Stimulated activated CD4-positive, alpha-beta T cell treated with anti-CD3 and anti-CD28 coated beads, TNF-alpha, amount 100 ng/mL, for 4 hours (primary cell): Measurements from ENCODE around the gene SLC9A9.
"Not testable (repeated sequence)": the region's sequence is repeated elsewhere in the genome, so short reads cannot be mapped to it uniquely, and the experiment has no call there.

Experiments
- DNase-seq, 3 experiments: peaks; one replicate each; pipeline ENCODE4 v3.0.0-alpha.2; 2020; ENCODE audit warnings: low read depth in 3 of 3

Gene SLC9A9

DNA sequence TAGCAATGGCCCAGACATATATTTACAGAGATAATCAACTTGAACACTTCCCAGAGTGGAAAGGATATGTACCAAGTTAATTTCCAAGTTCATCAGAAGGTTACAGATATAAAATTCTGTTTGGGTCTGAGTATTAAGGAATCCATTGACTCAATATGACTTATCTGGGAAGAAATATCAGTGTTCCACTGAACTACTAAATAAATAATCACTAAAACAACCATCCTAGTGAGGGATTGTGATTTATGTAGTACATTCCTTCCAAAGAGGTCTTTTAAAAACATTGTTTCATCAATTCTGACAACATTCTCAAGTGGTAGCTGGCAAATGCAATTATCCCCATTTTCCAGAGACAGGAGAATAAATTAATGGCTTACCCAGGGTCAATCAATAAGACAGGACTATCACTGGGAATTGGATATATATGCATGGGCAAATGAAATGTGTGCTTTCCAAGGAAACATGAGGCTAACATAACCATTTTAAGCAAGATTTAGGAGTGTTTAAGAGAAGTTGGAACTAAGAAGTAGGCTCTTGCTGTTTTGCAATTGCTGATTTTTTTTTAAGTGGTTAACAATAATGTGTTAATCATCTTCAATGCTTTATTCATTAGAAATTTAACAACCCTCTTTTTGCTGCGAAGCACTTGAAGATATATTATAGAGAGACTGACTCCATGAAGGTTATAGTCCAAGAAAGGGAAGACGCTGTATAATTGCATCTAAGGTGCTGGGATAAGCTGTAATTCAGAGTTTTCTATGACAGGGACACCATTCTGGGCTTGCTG lies 37.9 kb downstream of the SLC9A9 start:
- DNase-seq = no peak

DNA sequence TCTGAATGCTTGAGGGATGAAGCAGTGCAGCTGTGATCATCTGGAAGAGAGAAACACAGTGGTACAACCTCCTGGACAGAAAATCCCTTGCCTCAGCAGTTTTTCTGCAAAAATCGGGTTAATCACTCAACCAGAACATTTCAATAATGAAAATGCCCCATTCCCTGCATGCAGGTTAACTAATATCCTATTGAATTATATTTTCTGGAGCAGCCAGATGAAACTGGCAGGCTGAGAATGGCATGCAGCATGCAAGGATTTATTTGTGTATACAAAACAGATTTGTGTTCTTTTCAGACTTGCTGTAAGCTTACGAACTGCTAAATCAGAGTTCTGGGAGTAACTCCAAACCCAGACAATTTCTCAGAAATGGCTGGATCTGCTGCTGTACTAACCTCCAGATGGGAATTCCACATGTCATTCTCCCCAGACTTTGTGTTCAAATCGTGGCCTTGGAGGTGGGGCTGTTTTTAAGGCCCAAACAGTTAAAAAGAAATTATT lies 39.1 kb downstream of the SLC9A9 start:
- DNase-seq = no peak

DNA sequence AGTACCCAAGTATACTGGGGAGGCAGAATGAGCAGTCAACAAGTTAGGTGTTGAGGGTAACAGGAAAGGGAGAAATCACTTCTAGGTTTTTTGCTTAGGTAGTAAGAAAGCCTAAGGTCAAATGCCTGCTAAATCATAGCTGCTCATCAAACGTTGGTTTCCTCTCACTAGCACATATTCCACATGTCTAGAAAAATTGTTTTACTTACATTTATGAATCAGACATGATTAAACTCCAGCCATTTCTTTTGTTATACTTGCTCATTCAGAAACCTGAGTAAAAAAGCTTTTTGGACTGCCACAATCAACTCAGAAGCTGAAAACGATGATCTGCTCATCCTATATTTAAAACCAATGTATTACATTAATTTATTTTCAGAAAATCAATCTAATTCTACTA lies 40.2 kb downstream of the SLC9A9 start:
- DNase-seq = no peak

DNA sequence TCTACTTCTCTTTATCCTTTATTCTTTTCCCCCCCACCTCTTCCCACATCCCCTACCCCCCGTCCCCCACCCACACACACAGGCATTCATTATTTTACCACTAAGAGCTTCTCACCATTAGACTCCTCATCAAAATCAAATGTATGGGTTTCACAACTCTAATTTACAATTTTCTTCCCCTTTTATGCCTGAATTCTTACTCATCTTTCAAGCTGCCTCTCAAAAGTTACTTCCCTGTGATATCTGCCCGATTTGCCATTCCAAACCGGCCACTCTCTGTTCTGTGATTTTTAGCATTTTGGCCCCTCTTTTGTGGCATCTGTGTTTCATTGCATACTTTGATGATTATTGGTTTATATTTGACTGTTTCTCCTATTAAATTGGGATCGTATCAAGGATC lies 42.2 kb downstream of the SLC9A9 start:
- DNase-seq = no peak

DNA sequence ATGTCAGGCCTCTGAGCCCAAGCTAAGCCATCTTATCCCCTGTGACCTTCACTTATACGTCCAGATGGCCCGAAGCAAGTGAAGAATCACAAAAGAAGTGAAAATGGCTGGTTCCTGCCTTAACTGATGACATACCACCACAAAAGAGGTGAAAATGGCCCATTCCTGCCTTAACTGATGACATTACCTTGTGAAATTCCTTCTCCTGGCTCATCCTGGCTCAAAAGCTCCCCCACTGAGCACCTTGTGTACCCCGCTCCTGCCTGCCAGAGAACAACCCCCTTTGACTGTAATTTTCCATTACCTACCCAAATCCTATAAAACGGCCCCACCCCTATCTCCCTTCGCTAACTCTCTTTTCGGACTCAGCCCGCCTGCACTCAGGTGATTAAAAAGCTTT lies 42.8 kb downstream of the SLC9A9 start:
- not testable (repeated sequence) for DNase-seq

DNA sequence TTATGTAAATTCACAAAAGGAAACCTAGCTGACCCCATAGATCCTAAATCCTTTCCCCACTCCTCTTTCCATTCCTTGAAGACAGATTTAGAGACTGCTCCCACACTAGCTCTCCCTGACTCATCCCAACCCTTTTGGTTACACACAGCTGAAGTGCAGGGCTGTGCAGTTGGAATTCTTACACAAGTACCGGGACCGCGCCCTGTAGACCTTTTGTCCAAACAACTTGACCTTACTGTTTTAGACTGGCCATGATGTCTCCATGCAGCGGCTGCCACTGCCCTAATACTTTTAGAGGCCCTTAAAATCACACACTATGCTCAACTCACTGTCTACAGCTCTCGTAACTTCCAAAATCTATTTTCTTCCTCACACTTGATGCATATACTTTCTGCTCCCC lies 47.2 kb downstream of the SLC9A9 start:
- DNase-seq = not testable (repeated sequence)

DNA sequence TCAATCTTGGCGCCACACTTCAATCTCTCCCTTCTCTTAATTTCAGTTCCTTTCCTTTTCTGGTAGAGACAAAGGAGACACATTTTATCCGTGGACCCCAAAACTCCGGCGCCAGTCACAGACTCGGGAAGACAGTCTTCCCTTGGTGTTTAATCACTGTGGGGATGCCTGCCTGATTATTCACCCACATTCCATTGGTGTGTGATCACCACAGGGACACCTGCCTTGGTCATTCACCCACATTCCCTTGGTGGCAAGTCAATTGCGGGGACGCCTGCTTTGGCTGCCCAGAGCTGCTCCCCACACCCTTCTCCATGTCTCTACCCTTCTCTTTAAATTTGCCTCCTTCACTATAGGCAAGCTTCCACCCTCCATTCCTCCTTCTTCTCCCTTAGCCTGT lies 50.1 kb downstream of the SLC9A9 start:
- DNase-seq = not testable (repeated sequence)

DNA sequence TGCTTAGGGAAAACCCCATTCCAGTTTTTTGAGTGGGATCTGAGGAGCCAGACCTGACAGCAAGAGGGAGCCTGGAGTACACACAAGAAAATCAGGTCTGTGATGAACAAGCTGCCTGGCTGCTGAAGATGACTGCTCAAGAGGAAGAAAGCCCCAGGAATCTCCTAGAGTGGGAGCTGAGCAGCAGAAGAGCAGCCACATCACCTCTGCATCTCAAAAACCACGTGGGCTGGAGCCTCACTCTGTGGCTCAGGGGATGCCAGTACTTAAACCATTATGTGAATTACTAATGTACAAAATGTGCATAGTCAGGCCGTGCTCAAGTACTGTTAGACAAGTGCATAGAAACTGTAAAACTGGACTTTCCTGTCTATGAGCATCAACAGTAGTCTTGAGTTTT lies 52.4 kb downstream of the SLC9A9 start:
- no peak for DNase-seq

DNA sequence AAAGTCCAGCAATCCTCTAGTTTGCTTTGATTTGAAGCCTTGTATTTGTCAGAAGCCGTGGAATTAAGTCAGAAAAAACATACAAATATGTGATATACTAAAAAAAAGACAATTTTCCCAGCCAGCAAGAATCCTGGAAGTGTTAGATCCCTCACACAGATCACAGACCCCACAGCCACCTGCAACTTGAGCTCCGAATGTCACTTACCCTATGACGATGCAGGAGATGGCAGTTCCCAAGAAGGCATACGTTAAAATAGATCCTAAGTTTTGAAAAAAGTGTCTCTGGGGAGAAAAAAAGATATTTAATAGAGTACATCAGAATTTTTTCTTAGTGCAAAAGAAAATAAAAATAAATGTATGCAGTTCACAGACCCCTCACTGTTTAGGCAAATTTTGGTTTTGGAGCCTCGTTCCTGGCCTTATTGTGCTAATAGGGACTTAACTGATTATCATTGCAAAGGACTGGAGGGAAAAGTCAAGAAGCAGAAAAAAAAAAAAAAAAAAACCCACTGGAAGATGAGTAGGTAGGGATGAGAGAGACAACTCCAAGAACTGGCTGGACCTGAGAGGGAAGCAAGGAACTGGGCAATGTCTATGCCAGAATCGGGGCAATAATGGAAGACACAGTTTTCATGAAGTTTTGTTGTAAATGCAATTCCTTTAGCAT lies 53.3 kb downstream of the SLC9A9 start:
- no peak for DNase-seq

DNA sequence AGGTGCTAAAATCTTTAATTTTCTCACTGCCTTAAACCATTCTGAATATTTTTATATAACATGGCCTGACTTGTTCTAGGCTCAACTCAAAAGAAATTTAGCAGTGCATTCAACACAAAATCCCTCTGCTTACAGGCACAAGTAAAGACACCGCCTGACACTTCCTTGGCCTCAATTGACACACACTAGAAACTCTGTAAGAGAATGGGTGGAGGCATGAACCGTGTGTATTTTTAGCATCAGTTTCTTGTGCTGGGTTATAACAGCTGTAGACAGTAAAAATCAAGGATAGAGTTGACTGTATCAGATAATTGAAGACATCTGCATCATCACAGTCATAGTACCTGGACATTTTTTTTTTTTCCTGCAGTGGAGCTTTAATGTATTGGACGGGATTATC lies 54.3 kb downstream of the SLC9A9 start:
- no peak for DNase-seq

DNA sequence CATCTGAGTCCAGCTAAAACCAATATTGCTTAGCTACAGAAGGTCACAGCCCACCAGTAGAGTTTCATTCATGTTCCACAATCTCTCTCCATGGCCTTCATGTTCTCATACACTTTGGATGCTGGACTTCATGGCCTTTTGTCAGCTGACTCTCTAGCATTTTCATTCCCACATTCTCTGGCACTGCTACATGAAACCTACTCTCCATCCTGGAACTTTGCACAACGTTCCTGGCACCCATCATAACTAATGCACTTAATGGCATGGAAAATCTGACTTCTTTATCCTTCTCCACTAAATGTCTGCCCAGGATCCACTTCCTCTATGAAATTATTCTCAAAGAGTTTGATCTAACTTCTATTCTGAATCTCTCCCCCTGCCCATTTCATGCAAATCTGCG lies 56.9 kb downstream of the SLC9A9 start:
- DNase-seq = no peak

DNA sequence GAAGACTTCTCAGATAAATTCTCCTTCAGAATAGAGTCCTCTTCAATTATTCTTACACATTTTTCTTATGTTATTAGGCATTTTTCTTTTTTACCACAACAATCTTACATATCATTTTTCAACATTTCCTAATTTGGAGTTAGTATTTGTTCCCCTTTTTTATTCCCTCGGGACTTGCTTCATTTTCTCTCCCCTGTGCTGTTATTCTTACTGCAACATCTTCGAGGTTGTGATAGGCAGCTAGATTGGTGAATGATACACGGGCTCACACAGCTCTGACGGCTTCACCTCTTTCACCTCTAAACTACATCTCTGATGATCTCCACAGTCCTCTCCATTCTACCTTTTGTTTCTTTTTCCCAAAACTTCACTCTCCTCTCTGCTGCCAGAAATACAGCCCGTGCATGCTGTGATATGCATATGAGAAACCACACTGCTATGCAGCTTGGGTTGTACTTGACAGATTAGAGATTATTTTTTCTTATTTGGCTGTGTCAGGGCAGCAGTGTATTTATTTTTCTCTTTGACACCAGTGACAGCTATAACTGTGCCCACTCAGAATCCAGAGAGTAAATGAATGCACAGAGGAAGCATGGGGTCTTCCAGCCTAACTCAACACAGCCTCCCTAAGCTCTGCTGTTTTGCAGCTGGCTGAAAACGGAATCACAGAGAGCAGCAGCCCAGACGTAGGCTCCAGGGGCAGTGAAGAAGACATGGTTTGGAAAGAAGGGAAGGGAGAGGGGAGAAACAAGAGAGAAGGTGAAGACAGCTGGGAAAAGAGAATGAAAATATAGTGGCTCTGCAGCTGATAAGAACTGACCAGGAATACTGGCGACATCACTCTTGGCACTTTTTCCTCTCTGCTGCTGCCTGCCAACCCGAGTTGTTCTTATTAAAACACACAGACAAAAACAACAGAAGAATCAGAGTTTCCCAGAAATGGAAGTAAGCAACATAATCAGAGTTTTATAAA lies 61.8 kb downstream of the SLC9A9 start:
- no peak for DNase-seq

DNA sequence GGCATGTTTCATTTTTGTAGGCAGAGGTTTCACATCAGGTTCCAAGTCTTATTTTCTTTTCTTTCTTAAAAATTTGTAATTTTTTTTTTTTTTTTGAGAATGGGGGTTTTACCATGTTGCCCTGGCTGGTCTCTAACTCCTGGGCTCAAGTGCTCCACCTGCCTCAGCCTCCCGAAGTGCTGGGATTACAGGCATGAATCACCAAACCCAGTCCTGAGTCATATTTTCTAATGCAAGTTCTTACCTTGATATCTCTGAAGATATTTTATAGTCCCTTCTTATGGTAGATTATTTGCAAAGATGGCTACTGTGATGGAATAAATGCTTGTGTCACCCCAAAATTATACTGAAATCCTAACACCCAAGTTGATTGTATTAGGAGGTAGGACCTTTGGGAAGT lies 63.8 kb downstream of the SLC9A9 start:
- no peak for DNase-seq

DNA sequence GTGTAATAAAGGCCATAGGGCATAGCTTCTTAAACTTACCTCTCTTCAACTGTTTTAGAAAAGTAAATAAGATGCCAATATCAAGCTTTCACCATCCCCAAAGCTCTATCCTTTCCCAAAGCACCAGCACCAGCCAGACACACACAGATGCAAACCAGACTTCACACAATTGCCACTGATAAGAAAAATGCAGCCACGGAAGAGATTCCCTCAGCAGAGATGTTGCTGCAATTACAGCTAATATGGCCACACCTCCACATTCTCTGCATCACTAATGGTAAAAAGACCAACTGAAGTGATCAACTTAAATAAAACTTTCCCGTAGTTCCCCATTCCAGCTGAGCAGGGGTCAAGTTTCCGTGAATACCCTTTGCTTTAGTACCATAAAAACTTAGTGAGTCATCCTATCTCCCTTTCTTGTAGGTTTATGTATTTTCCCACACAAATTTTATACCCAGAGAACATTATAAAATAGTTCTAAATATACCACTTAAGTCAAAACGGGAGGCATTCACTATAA lies 64.4 kb downstream of the SLC9A9 start:
- DNase-seq = no peak

DNA sequence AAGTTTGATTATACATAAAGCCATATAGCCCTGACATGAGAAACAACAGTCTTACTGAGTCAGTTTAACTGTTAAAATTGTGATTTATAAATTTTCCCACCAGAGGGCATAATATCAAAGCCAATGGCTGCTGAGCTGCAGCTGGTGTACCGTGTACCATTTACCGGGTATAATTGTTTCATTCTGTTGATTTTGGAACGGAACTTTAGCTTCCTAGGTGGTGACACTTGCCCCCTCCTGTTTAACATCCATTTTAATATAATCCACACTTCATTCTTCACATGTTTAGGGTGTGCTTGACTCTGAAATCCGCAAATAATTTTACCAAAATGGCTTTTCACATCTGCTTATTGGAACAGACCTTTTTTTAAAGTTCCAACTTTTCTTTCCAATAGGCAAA lies 72.8 kb downstream of the SLC9A9 start:
- no peak for DNase-seq

DNA sequence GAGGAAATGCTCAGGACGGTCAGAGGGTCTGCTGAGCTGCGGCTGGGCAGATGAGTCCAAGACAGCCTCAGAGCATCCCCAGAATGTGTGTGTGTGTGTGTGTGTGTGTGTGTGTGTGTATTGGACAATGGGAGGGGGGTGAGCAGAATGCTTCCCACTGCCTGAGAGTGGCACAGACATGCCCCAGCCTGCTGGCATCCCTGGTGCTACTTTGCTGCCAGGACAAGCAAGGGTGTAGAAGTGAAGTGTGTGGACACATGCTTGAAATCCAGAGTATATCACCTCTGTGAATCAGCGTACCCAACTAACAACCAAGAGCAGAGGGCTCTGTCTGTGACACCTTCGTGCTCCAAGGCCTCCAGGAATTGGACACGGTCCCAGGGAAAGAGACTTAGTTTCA lies 76.3 kb downstream of the SLC9A9 start:
- DNase-seq = no peak

DNA sequence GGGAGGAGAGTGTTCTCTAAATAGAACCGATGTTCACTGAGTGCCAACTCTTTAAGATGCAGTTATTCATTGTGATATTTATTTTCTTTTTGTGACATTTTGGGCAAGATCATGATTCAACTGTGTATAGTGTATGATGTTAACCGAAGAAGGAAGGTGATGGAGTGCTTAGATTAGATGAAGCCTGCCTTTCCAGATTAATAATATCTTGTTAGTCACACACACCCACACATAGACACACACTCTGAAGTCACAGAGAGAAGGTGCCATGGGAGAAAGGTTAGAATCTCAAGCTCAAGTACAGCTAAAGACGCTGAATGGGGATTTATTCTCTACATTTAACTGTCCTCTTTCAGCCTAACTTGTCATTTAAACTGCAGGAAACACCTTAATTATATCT lies 77.0 kb downstream of the SLC9A9 start:
- no peak for DNase-seq

DNA sequence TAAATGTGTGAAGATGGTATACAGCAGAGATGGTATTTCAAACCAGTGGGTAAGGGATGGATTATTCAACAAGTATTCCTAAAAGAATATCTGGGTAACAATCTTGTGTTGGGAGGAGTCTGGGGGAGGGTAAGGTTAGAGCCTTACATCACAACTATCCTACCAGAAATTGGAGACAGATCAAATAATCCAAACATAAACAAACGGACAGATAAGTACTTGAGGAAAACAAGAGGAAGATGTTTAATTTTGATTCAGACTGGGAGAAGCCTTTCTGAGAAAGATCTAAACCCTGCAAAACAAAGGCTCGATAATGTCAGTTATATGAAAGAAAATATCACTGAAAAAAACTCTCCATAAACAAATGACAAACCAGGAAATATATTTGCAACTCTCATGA lies 77.9 kb downstream of the SLC9A9 start:
- DNase-seq = no peak

DNA sequence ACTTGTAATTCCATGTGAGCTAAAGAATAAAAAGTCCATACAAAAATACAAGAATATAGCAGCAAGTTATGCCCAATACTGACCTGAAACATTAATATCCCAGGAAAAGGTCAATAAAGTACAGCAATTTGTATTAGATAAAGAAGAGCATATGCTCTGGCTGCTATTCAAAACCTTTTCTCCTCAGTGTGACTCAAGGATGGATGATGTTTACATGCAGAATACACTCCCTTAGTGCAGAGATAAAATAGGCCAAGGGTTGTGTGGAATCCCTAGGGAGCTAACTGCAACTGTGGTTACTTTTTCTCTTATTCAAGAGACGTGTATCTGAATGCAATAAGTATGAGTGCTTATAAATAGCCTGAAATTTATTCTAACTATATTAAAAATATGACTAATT lies 78.7 kb downstream of the SLC9A9 start:
- no peak for DNase-seq

DNA sequence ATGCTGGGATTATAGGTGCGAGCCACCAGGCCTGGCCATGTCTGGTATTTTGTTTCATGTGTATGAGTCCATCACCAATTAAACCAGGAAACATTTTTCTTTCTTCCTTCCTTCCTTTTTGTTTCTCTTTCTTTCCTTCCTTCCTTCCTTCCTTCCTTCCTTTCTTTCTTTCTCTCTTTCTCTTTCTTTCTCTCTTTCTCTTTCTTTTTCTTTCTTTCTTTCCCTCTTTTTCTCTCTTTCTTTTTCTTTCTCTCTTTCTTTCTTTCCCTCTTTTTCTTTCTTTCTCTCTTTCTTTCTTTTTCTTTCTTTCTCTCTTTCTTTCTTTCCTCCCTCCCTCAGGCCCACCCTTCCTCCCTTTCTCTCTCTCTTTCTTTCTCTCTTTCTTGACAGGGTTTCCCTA lies 83.4 kb downstream of the SLC9A9 start:
- DNase-seq = no peak

DNA sequence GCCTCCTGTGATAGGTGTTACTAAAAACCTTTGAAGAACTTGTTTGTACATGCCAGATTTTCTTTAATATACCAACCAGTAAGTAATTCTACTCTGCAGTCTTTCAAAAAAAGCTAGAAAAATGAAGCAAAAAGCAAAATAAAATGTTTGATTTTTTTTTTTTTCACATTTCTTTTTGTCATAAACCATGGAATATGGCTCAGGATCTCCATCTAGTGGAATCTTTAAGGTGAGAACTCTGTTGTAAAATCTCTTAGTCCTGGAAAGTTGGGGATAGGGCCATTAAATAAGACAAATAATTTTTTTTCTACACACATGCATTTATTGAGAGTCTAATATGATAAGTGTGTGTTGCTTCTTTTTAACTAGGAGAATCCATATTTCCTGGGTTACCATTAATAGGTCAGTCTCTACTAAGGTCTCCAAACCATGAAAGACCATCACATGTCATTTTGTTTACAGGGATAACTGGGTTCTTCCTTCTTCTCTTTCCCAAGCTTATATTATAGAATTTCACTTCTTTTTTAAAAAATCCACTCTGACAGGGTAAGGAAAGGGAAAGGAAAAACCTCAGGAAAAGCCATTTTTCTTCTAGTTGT lies 84.6 kb downstream of the SLC9A9 start:
- no peak for DNase-seq

DNA sequence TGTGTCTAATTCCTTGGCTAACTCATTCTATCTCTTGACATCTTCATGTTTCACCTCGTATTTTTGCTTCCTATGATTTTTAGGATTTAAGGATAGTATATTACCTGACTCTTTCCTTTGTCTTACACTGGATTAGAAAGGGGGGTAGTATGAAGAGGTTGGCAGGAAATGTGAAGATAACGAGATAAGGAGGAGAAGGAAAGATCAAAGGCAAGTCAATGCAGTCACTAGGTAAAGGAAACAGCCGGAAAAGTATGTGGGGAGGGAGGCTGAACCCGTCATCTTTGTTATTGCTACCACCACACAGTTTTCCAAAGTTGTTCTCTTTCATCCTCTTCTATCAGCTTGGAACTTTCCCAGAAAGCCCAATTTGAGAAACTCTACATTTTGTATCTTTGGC lies 90.6 kb downstream of the SLC9A9 start:
- no peak for DNase-seq
